GM18499 (cell line): ENCODE measurements around the gene MYO7B.

Source experiments
- ATAC-seq: cut with Tn5 transposase; IDR thresholded peaks from one replicate; pipeline ENCODE4 v1.9.1; 2021; ENCODE audit warnings: moderate number of reproducible peaks; ENCODE audit not compliant: insufficient read depth, unreplicated experiment

MYO7B gene

DNA sequence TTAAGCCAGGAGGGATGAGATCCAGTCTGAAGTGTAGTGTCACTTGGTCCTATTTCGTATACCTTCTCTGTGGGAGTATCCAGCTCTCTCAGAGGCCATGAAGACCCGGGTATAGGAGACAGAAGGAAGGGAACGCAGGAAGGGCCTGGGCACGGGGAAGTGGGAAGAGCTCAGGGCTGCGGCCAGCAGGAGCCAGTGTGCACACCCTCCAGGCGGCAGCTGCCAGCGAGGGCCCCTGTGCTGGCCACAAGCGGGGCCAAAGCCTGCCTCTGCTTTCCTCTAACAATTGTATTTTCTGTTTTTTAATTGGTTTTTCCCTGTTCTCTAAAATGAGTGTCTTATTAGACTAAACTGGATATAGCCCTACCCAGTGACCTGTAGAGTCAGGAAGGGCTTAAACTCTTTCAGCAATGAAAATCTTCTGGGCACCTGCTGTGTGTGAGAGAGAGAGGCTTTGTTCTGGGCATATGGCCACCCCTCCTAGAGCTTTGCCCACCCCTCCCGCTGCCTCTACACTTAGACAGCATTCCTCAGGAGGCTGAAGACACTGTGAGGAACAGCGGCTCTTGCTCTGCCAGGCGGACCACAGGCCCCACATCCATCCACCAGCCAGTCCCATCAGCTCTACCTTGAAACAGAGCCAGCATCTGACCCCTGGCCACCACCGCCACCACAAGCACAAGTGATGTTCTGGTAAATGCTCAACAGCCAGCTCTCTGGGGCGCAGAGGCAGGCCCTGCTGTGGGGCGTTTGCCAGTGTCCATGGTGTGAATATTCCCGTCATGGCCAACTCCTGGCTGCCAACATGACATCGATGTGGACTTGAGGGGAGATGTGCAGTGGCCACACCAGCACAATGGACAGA lies 120.0 kb downstream of the MYO7B start:
- no peak for ATAC-seq

DNA sequence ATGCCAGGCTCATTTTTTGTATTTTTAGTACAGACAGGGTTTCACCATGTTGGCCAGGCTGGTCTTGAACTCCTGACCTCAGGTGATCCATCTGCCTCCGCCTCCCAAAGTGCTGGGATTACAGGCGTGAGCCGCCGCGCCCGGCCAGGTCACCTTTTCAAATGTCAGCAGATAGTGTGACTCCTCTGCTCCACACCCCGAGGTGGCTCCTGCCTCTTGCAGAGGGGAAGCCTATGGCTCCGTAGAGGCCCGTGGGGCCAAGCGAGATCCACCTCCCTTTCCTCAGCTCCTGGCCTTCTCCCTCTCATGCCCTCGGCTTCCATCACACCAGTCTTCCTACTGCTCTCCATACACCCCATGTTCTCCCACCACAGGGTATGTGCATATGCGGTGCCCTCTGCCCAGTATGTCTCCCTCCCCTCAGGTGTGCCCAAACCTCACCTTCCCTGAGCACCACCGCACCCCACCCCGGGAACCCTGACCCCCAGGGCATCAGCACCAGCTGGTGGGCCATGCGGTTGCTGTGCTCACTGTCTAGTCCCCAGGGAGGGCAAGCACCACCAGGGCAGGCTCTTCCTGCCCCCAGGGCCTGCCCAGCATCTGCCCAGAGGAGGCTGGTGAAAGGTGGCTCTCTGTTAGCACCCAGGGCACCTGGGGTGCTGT lies 121.2 kb downstream of the MYO7B start:
- ATAC-seq = no peak

DNA sequence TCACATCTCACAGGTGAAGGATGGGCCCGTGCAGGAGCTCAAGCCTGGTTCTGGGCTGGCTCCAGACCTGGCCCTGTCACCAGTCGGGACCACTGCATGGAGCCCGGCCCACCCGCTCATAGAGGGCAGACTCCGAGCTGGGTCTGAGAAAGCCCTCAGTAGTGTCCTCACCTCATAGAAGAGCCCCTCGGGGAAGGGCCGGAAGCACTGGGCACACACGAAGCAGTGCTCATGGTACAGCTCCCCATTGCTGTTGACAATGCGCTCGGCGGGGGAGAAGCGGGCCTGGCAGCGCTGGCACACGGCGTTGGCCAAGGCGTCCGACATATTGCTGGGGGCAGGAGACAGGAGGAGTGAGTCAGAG lies 121.7 kb downstream of the MYO7B start:
- no peak for ATAC-seq

DNA sequence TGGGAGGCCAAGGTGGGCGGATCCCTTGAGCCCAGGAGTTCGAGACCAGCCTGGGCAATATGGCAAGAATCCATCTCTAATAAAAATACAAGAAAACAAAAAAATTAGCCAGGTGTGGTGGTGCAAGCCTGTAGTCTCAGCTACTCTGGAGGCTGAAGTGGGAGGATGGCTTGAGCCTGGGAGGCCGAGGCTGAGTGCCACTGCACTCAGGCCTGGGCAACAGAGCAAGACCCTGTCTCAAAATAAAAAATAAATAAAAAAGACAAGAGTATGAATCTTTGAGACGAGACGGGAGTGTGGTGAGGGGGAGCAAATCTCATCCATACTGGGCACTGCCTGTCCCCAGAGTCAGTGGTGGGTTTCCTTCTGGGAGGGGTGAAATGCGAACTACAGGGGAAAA lies 122.7 kb downstream of the MYO7B start:
- ATAC-seq = no peak

DNA sequence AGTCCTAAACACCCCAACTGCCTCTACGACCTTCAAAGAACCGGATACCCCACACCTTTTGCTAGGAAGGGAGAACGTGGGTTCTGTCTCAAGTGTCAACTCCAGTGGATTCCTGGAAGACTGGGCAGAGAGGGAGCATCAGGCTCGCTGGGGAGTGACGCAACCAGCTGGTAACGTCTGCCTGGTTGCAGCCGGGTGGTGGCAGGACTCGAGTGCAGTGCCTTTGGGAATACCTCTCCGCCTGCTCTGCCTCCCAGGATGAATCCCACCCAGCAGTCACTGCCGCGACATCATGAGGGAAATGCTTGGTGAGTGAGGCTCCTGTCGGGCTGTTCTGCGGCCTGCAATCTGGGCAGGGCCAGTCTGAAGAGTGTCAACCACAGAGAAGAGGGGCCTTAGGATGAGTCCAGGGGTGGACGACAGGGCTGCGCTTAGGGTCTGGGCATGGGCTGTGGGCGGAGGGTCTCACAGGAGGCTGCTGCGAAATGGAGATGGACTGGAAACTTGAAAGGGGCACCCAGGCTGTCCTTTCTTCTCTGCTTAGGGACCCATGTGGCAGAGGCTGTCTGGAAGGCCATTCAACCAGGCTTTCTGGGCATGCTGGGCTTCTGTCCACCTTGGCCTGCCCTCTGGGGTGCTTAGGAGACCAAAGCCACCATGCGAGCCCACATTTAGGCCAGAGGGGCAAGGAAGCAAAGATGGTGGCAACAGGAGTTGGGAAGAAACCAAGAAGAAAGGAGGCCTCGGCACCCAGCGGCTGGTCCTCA lies 123.3 kb downstream of the MYO7B start:
- ATAC-seq = no peak

DNA sequence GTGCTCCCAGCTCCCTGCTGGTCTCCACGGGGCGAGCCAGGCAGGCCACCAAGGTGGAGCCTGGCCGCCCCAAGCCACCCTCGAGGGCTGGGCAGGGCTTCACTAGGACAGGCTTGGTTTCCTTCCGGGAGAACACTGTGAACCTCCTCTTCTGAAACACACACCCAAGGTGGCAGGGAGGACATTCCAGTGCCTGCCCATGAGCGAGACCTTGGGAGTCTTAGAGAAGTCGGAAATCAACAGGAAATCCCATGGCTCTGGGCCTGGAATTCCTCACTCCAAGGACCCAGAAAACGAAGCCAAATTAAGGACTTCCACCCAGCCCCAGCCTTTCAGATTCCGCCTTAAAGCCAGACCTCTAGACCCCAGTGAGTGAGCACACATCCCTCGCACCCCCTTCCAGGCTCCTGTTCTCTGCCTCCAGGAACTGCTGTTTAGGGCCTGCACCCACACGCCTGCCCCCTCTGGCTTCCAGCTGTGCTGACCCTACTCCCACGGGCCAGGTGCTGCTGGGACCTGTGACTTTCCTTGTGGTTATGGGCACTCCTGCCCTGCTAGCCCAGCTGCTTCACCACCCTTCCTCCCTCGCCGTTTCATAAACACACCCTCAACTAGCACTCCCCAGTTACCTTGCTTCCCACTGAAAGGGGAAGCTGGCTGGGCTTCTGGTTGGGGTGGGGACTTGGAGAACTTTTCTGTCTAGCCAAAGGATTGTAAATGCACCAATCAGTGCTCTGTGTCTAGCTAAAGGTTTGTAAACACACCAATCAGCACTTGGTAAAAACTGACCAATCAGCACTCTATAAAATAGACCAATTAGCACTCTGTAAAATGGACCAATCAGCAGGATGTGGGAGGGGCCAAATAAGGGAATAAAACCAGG lies 124.2 kb downstream of the MYO7B start:
- ATAC-seq = no peak

DNA sequence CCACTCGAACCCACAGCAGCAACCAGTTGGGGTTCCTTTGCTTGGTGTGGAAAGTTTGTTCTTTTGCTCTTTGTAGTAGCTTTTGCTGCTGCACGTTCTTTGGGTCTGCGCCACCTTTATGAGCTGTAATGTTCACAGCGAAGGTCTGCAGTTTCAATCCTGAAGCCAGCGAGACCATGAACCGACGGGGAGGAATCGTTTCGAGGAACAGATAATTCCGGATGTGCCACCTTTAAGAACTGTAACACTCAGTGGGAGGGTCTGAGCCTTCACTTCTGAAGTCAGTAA lies 124.8 kb downstream of the MYO7B start:
- no peak for ATAC-seq

DNA sequence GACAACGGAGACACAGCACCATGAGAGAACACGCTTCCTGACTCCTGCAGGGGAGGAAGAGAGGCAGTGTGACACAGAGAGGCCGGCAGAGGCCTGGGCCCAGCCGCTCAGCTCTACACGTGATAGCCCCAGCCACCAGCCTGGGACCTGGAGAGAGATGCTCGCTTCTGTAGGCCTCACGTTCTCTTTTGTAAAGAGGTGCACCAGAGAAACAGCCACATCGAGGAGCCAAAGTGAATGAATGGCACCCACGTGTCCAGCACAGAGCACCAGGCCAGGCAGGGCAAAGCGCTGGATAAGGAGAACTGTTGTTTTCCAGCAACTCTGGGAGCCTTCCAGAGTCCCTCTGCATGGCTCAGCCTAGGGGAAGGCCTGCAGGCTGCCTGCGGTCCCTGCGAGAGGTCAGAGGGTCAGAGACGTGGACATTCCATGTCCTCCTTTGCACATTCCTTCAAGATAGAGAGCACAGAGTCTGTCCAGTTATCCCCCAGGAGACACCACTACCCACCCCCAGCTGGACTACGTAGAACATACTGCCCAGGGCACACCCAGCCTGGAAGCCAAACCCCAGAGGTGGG lies 125.7 kb downstream of the MYO7B start:
- ATAC-seq = no peak

DNA sequence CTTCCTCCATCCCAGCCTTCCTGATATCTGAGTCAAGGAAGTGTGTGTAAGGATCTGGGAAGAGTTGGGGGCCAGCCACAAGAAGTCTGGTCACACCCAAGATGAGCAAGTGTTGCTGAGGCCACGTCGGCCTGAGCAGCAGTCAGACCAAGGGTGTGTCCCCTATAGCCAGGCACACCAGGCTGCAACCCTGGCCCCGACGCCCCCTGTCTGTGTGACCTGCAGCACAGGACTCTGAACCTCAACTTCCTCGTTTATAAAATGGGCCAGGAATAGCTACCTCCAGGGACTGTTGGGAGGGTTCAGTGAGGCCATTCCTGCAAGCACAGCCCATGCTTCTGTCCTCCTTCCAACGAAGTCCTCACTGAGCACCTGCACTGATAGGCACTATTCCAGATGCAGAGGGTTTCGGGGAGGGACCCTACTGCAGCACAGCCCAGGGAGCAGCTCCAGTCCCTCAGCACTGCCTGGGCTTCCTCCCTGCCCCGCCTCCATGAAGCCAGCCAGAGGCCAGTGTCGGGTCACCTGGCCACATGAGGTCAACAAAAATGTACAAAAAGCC lies 126.5 kb downstream of the MYO7B start:
- no peak for ATAC-seq

DNA sequence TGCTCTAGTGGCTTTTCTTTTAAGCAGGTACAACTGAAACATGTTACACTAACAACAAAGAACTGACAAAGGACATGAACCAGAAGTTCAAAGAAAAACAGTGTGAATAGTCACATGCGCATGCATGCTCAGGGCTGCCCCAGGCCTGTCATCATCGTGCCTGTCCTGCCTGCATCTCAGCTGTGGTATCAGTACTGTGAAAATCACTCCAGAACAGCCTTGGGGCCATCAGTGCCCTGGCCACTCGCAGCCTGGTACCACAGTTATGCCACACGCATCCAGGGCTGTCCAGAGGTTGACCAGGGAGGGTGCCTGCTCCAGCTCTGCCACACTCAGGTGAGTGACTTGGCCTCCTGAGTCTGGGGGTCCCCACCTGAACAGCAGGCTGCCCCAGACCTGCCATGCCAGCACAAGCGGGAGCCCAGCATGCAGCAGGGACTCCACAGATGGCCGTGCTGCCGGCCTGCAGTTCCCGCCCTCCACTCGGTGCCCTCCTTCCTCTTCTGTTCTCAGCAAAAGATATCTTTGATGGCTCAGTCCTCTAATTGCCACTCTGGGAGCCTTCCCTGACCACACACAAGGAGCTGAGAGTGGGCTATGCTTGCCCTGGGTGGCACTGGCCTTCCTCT lies 127.6 kb downstream of the MYO7B start:
- no peak for ATAC-seq

DNA sequence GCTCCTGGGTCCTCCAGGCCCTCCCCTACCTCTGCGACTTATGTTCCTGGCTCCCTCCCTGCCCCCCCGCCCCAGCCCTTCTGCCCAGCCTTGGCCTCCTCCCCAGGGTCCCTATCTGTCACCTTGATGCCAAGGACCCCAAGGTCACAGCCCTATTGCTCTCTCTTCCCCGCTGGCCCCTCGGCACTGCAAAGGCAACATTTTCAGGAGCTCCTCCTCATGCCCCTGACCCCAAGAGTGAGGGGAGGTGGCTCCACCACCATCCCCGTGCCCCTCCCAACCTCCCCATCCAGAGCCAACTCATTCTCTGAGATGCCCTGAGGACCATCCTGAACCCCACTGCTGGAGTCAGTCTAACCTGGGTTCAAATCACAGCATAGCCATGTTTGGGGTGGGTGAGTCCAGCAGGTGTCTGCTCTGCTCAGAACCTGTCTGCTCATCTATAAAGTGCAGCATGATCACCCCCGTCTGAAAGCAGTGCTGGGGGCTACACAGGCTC lies 128.1 kb downstream of the MYO7B start:
- ATAC-seq = no peak

DNA sequence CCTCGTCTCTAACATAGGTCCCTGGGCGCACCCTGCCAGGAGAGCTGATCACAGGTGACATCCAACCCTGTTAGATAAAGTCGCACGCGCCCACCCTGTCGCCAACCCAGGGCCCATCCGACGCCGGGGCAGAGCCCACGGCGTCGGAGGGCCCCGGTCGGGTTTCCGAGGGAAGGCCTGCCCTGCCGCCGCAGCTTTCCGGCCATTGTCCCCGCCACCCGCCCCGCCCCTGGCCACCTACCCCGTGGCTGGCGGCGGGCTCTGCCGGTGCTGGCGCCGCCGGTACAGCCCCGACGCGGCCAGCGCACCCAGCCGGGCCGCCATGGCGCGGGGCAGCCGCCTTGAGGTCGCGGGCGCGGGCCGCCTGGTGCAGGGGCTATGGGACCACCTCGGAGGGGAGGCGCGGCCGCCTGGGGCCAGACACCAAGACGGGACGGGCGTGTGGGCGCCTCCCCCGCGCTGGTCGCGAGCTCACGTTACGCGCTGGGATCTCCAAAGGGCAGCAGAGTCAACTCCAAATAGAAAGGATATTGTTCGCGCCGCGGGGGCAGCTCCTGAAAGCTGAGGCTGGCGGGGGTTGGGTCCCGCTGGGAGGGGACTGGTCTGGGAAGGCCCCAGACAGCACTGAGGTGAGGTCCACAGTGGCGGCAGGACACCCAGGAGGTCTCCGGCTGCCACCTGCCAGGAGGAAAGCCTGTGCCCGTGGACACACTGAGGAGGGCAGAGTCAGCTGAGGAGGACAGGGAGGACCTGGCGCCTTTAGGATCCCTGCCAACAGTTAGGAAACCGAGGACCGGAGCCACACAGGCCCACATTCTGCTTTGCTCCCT lies 128.8 kb downstream of the MYO7B start:
- no peak for ATAC-seq

DNA sequence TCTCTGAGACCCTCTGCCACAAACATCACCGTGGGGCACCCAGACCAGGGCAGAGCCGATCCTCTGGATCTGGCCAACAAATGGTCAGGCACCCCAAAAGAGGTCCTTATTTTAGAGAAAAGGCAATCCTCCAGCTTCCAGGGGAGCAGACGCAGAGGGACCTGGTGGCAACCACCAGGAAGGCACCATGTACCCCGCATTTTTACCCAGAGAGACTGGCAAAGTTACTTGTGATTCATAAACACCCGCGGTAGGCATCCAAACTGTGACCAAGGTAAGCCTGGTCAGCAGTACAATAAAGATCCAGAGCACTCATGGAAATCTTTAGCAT lies 129.4 kb downstream of the MYO7B start:
- ATAC-seq = no peak

DNA sequence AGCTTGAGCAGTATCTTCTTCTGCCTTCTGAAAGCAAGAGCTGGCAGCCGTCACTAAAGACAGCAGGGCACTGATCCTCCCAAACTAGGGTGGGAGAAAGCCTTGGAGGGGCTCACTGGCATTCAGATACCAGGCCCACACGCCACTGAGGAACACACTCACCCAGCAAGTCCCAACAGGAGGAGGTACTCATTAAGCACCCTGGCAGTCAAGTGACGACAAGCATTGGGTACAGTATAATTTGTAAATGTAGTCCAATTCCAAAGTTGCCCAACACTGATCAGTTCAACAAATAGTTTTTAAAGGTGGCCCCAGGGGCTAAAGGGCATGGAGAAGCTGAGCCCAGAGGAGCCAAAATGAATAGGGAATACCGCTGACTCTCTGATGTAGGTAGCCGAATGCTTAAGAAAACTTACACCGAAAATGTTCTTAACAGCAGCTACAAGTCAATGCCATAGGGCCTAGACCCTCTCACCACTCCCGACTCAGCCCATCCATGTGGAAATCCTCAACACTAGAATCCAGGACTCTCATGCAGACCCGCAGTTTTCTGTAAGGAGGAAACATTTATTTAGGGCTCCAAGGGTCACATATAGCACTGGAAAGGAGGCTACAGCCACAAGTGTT lies 129.9 kb downstream of the MYO7B start:
- ATAC-seq = no peak

DNA sequence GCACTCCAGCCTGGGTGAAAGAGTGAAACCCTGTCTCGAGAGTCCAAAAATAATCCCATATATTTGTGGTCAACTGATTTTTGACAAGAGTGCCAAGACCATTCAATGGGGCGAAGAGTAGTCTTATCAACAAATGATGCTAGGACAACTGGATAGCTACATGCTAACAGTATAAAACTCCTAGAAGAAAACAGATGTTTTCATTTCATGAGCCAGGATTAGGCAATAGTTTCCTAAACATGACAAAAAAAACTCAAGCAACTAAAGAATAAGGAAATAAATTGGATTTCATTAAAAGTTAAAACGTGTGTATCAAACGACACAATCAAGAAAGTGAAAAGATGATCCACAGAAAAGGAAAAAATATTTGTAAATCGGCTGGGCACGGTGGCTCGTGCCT lies 133.6 kb downstream of the MYO7B start:
- ATAC-seq = no peak

DNA sequence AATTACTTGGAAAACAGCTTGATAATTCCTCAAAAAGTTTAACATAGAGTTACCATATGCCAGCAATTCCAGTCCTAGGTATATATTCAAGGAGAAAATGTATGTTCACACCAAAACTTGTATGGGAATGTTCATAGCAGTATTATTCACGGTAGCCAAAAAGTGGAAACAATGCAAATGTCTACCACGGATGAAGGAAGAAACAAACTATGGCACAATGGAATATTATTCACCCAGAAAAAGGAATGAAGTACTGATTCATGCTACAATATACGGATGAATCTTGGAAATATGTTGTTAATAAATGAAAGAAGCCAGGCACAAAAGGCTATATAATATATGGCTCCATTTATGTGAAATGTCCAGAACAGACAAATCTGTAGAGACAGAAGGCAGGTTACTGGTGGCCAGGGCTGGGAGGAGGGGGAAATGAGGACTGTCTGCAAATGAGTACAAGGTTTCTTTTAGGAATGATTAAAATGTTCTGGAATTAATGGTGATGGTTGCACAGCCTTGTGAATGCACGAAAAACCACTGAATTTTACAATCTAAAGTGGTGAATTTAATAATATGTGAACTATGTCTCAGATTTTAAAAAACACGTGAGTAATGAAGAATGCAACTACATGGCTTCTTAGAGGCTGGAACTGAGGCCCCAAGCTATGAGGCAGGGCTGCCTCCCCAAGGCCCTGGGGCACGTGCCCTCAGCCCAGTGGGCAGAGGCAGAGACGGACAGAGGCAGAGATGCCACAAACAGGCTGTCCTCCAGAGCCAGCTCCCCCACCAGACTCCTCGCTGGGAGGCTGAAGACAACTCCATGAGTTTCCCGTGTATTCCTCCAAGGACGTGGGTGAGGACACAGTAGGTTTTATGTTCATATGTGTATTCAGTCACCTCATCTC lies 134.8 kb downstream of the MYO7B start:
- no peak for ATAC-seq

DNA sequence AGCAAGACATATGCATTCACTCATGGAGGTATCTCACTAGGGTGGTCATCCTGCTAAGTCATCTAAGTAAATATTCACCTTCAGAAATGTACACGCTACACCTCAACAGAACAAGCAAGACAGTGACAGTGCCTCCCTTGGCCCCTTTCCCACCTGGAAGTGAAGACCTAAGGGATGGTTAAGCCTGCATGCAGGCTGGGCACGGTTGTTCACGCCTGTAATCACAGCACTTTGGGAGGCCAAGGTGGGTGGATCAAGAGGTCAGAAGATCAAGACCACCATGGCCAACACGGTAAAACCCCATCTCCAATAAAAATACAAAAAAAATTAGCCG lies 135.4 kb downstream of the MYO7B start:
- ATAC-seq = no peak
